ENCODE results near the gene SLC4A7.

- TF ChIP-seq CTCF (IDR thresholded peaks at IDR 0.05) (no peak), POLR2A (IDR thresholded peaks at IDR 0.05; ENCODE audit: low read depth) (no peak), POLR2AphosphoS5 (IDR thresholded peaks at IDR 0.05) (peak; percentile 24 to 63)
Observed at GRCh38 chr3:27431116-27431515, 53.1 kb downstream of the SLC4A7 start.
